Thyroid gland (tissue), 4 donors: Measurements from ENCODE around the gene NOC4L. TPM values are rescaled to one million over a fixed set of nuclear protein-coding genes. Genes with fewer than 3 reads are reported as not detected.
"Not testable (repeated sequence)": the region's sequence is repeated elsewhere in the genome, so short reads cannot be mapped to it uniquely, and the experiment has no call there.

ENCODE experiments used
- DNase-seq, 2 donors: peaks; one replicate each; pipeline ENCODE4 v3.0.0-alpha.2; 2019
- H3K27ac ChIP-seq, 3 donors: fragments of 200-600 bp; sonication (generic); 1 replicate in 2 of 3; 2 replicates in 1 of 3; pipeline ENCODE4 v1.5.1; 2016 to 2019; ENCODE audit warnings: mild to moderate bottlenecking in 1 of 3, moderate library complexity in 1 of 3
- H3K27me3 ChIP-seq: fragments of 200-600 bp; sonication (generic); one replicate; pipeline ENCODE4 v1.5.1; 2019
- H3K36me3 ChIP-seq, 2 donors: fragments of 200-600 bp; sonication (generic); one replicate each; pipeline ENCODE4 v1.5.1; 2016 to 2019
- H3K4me1 ChIP-seq, 2 donors: fragments of 200-600 bp; sonication (generic); one replicate each; pipeline ENCODE4 v1.5.1; 2017 to 2019
- H3K4me3 ChIP-seq, 3 donors: fragments of 200-600 bp; sonication (generic); replicated peaks in 1 of 3; 1 replicate in 2 of 3; 2 replicates in 1 of 3; pipeline ENCODE4 v1.5.1; 2016; ENCODE audit warnings: mild to moderate bottlenecking in 1 of 3
- H3K9me3 ChIP-seq: fragments of 200-600 bp; sonication (generic); one replicate; pipeline ENCODE4 v1.5.1; 2017
- POLR2A ChIP-seq, 2 donors: fragments of 450-650 bp; IDR thresholded peaks; one replicate each; pipeline ENCODE4 v1.6.1; 2017; ENCODE audit warnings: antibody characterized with exemption in 2 of 2, mild to moderate bottlenecking in 2 of 2, moderate library complexity in 1 of 2
- WGBS, 2 donors: methylation state at CpG; one replicate each; pipeline ENCODE4 v1.1.5; 2017; 5-methylcytosine and 5-hydroxymethylcytosine counted together
- intact Hi-C: fragments of 100-400 bp; cut with DNase I; formaldehyde crosslinking; loops from one replicate; pipeline ENCODE4 v1.15.1; 2023
- total RNA-seq, 4 donors: library from RNA; depleted of rRNA; stranded (reverse); fragments of >200 nt; gene quantifications; one replicate each; pipeline ENCODE4 v1.2.3, GENCODE V29; 2016
- TF ChIP-seq, protein P1 (sequence below), 6 experiments: fragments of 200-600 bp in 3 of 6; fragments of 450-650 bp in 3 of 6; sonication (generic) in 3 of 6; IDR thresholded peaks; one replicate each; pipeline ENCODE4 v1.5.1; 2016 to 2019; ENCODE audit warnings: antibody characterized with exemption in 6 of 6, mild to moderate bottlenecking in 2 of 6, inconsistent platforms in 1 of 6, moderate library complexity in 1 of 6

The NOC4L gene
- total RNA-seq, 4 donors from 2014 or later, result 9.3 to 22.4 (median 10.1) TPM

DNA sequence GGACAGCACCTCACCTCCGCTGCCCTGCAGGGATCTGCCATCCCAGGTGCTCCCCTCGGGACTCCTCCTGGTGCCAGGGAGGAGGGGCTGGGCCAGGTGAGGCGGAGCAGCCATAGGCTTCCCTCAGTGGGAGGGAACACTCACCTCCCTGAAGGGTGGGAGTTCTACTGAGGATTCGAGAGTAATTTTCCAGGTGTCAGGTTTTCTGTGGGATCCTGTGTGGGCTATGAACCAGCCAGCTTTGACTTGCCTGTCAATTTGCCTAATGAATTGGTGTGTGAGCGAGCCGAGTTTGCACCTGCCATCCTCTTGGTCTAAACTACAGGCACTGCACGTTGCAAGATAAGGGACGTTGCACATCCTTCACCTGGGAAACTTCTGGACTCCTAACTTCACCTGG, 50.3 kb downstream of the NOC4L start:
- intact Hi-C loops, result no loop called here
- no peak for DNase-seq
- Histone ChIP-seq H3K27me3 (no peaks in the 10 kb centered on the region), H3K9me3 (no peaks in the 10 kb centered on the region), H3K4me3 (no peak overlapping the region), H3K27ac (no peak overlapping the region), H3K36me3 (no peaks in the 10 kb centered on the region), H3K4me1 (peaks cover 15 to 17% of the 10 kb centered on the region in 2 donors)
- no peak for TF ChIP-seq POLR2A (IDR thresholded peaks at IDR 0.05)
- TF ChIP-seq, protein P1, sequence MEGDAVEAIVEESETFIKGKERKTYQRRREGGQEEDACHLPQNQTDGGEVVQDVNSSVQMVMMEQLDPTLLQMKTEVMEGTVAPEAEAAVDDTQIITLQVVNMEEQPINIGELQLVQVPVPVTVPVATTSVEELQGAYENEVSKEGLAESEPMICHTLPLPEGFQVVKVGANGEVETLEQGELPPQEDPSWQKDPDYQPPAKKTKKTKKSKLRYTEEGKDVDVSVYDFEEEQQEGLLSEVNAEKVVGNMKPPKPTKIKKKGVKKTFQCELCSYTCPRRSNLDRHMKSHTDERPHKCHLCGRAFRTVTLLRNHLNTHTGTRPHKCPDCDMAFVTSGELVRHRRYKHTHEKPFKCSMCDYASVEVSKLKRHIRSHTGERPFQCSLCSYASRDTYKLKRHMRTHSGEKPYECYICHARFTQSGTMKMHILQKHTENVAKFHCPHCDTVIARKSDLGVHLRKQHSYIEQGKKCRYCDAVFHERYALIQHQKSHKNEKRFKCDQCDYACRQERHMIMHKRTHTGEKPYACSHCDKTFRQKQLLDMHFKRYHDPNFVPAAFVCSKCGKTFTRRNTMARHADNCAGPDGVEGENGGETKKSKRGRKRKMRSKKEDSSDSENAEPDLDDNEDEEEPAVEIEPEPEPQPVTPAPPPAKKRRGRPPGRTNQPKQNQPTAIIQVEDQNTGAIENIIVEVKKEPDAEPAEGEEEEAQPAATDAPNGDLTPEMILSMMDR (IDR thresholded peaks at IDR 0.05), result no peak
- 83 to 87% methylated on average over 7 of the region's 8 CpGs for WGBS, 2 donors

DNA sequence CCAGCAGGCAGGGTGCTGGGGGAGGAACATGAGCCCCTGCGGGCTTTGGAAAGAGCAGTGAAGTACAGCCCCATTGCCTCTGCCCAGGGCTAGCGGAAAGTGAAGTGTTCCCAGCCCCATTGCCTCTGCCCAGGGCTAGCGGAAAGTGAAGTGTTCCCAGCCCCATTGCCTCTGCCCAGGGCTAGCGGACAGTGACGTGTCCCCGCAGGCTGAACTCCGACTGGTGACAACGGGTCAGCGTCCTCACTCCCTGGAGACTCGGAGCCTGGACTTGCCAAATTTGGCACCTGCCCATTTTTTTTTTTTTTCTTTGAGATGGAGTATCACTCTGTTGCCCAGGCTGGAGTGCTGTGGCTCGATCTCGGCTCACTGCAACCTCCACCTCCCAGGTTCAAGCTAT, 51.0 kb downstream of the NOC4L start:
- H3K27ac ChIP-seq, H3K9me3 ChIP-seq, H3K27me3 ChIP-seq, intact Hi-C loops, H3K4me3 ChIP-seq, H3K36me3 ChIP-seq: not testable (repeated sequence)
- H3K4me1 ChIP-seq, result peaks cover 13 to 14% of the 10 kb centered on the region in 2 donors
- WGBS, 2 donors, result 44 to 47% methylated on average over 12 of the region's 12 CpGs
- DNase-seq, result peak; percentile 63 to 64

- no peak for DNase-seq
- intact Hi-C loops, result no loop called here
- H3K36me3 ChIP-seq, result no peaks in the 10 kb centered on the region
- H3K27ac ChIP-seq, result no peak overlapping the region
- WGBS, 2 donors, result 81 to 87% methylated on average over 25 to 27 of the region's 32 CpGs
- no peaks in the 10 kb centered on the region for H3K27me3 ChIP-seq
- peaks cover 4 to 5% of the 10 kb centered on the region in 2 donors for H3K4me1 ChIP-seq
- TF ChIP-seq POLR2A (IDR thresholded peaks at IDR 0.05), result no peak
- TF ChIP-seq, protein P1 (IDR thresholded peaks at IDR 0.05), result no peak
- H3K4me3 ChIP-seq, result no peak overlapping the region
- H3K9me3 ChIP-seq, result no peaks in the 10 kb centered on the region
Measured at GRCh38 chr12:132196038-132196872, 52.0 kb downstream of the NOC4L start.

DNA sequence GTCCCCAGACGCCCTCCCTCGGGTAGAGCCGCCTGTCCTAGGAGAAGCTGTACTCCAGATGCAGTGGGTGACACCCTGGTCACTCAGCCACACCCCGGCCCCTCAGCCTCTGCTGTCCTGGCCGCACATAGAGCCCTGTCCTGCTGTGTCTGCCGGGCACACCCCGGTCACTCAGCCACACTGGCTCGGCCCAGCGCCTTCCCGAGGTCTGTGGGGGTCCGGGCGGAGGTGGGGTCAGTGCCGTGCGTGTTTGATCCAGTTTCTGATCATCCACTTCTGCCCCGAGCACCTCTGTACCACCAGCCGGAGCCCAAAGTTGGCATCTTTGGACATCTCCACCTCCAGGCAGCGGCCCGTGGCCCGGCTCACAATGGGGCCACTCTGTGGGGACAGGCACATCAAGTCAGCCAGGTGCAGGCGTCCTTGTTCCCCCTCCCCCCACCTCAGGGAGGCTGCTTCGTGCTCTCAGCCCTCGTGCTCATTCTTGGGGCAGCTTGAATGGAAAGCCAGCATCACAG, 52.7 kb downstream of the NOC4L start:
- DNase-seq, result no peak
- WGBS, 2 donors, result 93% methylated on average over 9 to 16 of the region's 22 CpGs
- Histone ChIP-seq H3K27ac (no peak overlapping the region), H3K27me3 (no peaks in the 10 kb centered on the region), H3K36me3 (no peaks in the 10 kb centered on the region), H3K4me3 (no peak overlapping the region), H3K4me1 (peaks cover 2 to 5% of the 10 kb centered on the region in 2 donors), H3K9me3 (no peaks in the 10 kb centered on the region)
- TF ChIP-seq, protein P1 (IDR thresholded peaks at IDR 0.05), result no peak
- TF ChIP-seq POLR2A (IDR thresholded peaks at IDR 0.05), result no peak
- intact Hi-C loops, result no loop called here

GRCh38 chr12:132197581-132198354, 53.5 kb downstream of the NOC4L start:
- 91 to 93% methylated on average over 17 to 34 of the region's 44 CpGs for whole genome bisulfite sequencing, 2 donors

More at GRCh38 chr12:132197581-132198354, 53.5 kb downstream of the NOC4L start:
- no peak for DNase-seq
- no peaks in the 10 kb centered on the region for H3K9me3 ChIP-seq
- H3K27me3 ChIP-seq, result no peaks in the 10 kb centered on the region
- H3K36me3 ChIP-seq, result no peaks in the 10 kb centered on the region
- no peak overlapping the region for H3K4me3 ChIP-seq
- TF ChIP-seq, protein P1 (IDR thresholded peaks at IDR 0.05), result no peak
- TF ChIP-seq POLR2A (IDR thresholded peaks at IDR 0.05), result no peak
- no peak overlapping the region for H3K27ac ChIP-seq
- peaks cover 0 to 5% of the 10 kb centered on the region in 2 donors for H3K4me1 ChIP-seq
- intact Hi-C loops, result no loop called here
